HEK293 (cell line): Measurements from ENCODE around the gene KPNA3.

Experiments
- CTCF ChIA-PET: fragments of 350-600 bp; formaldehyde crosslinking; extraction: SDS; loops from one replicate; lab custom pipeline; 2021; ENCODE audit warnings: antibody characterized with exemption; lab: Yijun Ruan, JAX
- POLR2A ChIA-PET: fragments of 300-600 bp; formaldehyde crosslinking; extraction: SDS; loops from one replicate; lab custom pipeline; 2020; ENCODE audit warnings: antibody characterized with exemption, inconsistent platforms; lab: Yijun Ruan, JAX
- H3K27ac ChIP-seq: fragments of 200-500 bp; sonication (Bioruptor generic); 2 replicates; pipeline ENCODE4 v1.5.1; 2014; ENCODE audit warnings: low read depth, low read length, control low read depth, inconsistent platforms; ENCODE audit errors: extremely low read depth
- H3K36me3 ChIP-seq, 2 experiments: fragments of 200-500 bp in 1 of 2; sonication (Bioruptor generic) in 1 of 2; 1 replicate in 1 of 2; 2 replicates in 1 of 2; pipeline ENCODE4 v1.5.1; 2014 to 2017; ENCODE audit warnings: inconsistent platforms in 2 of 2, low read length in 2 of 2; ENCODE audit not compliant: control insufficient read depth in 2 of 2, insufficient read depth in 1 of 2
- H3K4me1 ChIP-seq: fragments of 200-500 bp; sonication (Bioruptor generic); 2 replicates; pipeline ENCODE4 v1.5.1; 2014; ENCODE audit warnings: mild to moderate bottlenecking, low read length, inconsistent platforms; ENCODE audit not compliant: control insufficient read depth, insufficient read depth
- H3K4me3 ChIP-seq: 2 replicates; pipeline ENCODE4 v1.5.1; 2011; ENCODE audit warnings: low read depth, mild to moderate bottlenecking, control low read depth, low read length, moderate library complexity
- H3K9me3 ChIP-seq: fragments of 200-500 bp; sonication (Bioruptor generic); 2 replicates; pipeline ENCODE4 v1.5.1; 2014; ENCODE audit warnings: low read depth, low read length, inconsistent platforms; ENCODE audit not compliant: control insufficient read depth, insufficient read depth
- EGR2 ChIP-seq: fragments of 450-650 bp; formaldehyde crosslinking; IDR thresholded peaks from 2 replicates; pipeline ENCODE4 v1.5.1; 2016; ENCODE audit warnings: low read depth, missing biosample characterization, missing genetic modification characterization
- GFI1B ChIP-seq: fragments of 450-650 bp; formaldehyde crosslinking; IDR thresholded peaks from 2 replicates; pipeline ENCODE4 v1.5.1; 2016; ENCODE audit warnings: missing biosample characterization, missing genetic modification characterization
- HIC1 ChIP-seq: fragments of 450-650 bp; formaldehyde crosslinking; IDR thresholded peaks from 2 replicates; pipeline ENCODE4 v1.5.1; 2016; ENCODE audit warnings: missing biosample characterization, missing genetic modification characterization
- IKZF3 ChIP-seq: fragments of 450-650 bp; IDR thresholded peaks from 2 replicates; pipeline ENCODE4 v1.5.0; 2018; ENCODE audit warnings: missing biosample characterization, mild to moderate bottlenecking, missing genetic modification characterization, moderate library complexity
- MYNN ChIP-seq: fragments of 450-650 bp; formaldehyde crosslinking; IDR thresholded peaks from 2 replicates; pipeline ENCODE4 v1.5.1; 2016; ENCODE audit warnings: missing biosample characterization, missing genetic modification characterization, borderline replicate concordance
- OSR2 ChIP-seq: fragments of 450-650 bp; formaldehyde crosslinking; IDR thresholded peaks from 2 replicates; pipeline ENCODE4 v1.5.1; 2016; ENCODE audit warnings: missing biosample characterization, missing genetic modification characterization
- PRDM1 ChIP-seq: fragments of 450-650 bp; formaldehyde crosslinking; IDR thresholded peaks from 2 replicates; pipeline ENCODE4; 2016; ENCODE audit warnings: missing biosample characterization, missing genetic modification characterization
- PRDM4 ChIP-seq: fragments of 450-650 bp; formaldehyde crosslinking; IDR thresholded peaks from 2 replicates; pipeline ENCODE4 v1.5.1; 2017; ENCODE audit warnings: missing biosample characterization, missing genetic modification characterization
- SALL2 ChIP-seq: fragments of 450-650 bp; formaldehyde crosslinking; IDR thresholded peaks from 2 replicates; pipeline ENCODE4 v1.5.0; 2017; ENCODE audit warnings: missing biosample characterization, mild to moderate bottlenecking, missing genetic modification characterization, borderline replicate concordance
- SP2 ChIP-seq: fragments of 450-650 bp; formaldehyde crosslinking; IDR thresholded peaks from 2 replicates; pipeline ENCODE4 v1.5.1; 2016; ENCODE audit warnings: missing biosample characterization, missing genetic modification characterization
- SP7 ChIP-seq: fragments of 450-650 bp; formaldehyde crosslinking; IDR thresholded peaks from 2 replicates; pipeline ENCODE4 v1.5.1; 2016; ENCODE audit warnings: missing biosample characterization, missing genetic modification characterization
- TCF7L2 ChIP-seq: IDR thresholded peaks from 2 replicates; pipeline ENCODE4 v1.6.1; 2011; ENCODE audit warnings: low read depth, mild to moderate bottlenecking, inconsistent platforms, low read length, moderate library complexity, borderline replicate concordance
- YY1 ChIP-seq: fragments of 450-650 bp; formaldehyde crosslinking; IDR thresholded peaks from 2 replicates; pipeline ENCODE4 v1.5.1; 2018; ENCODE audit warnings: missing biosample characterization, missing genetic modification characterization
- ZBTB7A ChIP-seq: fragments of 450-650 bp; formaldehyde crosslinking; IDR thresholded peaks from 2 replicates; pipeline ENCODE4 v1.5.1; 2016; ENCODE audit warnings: low read depth, missing biosample characterization, missing genetic modification characterization
- ZIC2 ChIP-seq: fragments of 450-650 bp; formaldehyde crosslinking; IDR thresholded peaks from 2 replicates; pipeline ENCODE4 v1.5.1; 2016; ENCODE audit warnings: missing biosample characterization, missing genetic modification characterization
- ZNF10 ChIP-seq: fragments of 450-650 bp; formaldehyde crosslinking; IDR thresholded peaks from 2 replicates; pipeline ENCODE4 v1.5.1; 2017; ENCODE audit warnings: missing biosample characterization, missing genetic modification characterization
- ZNF133 ChIP-seq: fragments of 450-650 bp; formaldehyde crosslinking; IDR thresholded peaks from 2 replicates; pipeline ENCODE4 v1.5.1; 2016; ENCODE audit warnings: missing biosample characterization, missing genetic modification characterization
- ZNF140 ChIP-seq: fragments of 450-650 bp; formaldehyde crosslinking; IDR thresholded peaks from 2 replicates; pipeline ENCODE4 v1.5.1; 2016; ENCODE audit warnings: missing biosample characterization, missing genetic modification characterization
- ZNF155 ChIP-seq: fragments of 450-650 bp; formaldehyde crosslinking; IDR thresholded peaks from 2 replicates; pipeline ENCODE4 v1.5.1; 2016; ENCODE audit warnings: missing biosample characterization, missing genetic modification characterization
- ZNF2 ChIP-seq: fragments of 450-650 bp; formaldehyde crosslinking; IDR thresholded peaks from 2 replicates; pipeline ENCODE4 v1.5.1; 2016; ENCODE audit warnings: missing biosample characterization, missing genetic modification characterization
- ZNF354C ChIP-seq: fragments of 450-650 bp; formaldehyde crosslinking; IDR thresholded peaks from 2 replicates; pipeline ENCODE4 v1.5.1; 2016; ENCODE audit warnings: missing biosample characterization, missing genetic modification characterization, low read depth, borderline replicate concordance
- ZNF366 ChIP-seq: fragments of 450-650 bp; formaldehyde crosslinking; conservative IDR thresholded peaks from 2 replicates; pipeline ENCODE4 v1.5.1; 2016; ENCODE audit warnings: missing biosample characterization, missing genetic modification characterization
- ZNF416 ChIP-seq: fragments of 450-650 bp; formaldehyde crosslinking; IDR thresholded peaks from 2 replicates; pipeline ENCODE4 v1.5.1; 2016; ENCODE audit warnings: missing biosample characterization, missing genetic modification characterization
- ZNF585B ChIP-seq: fragments of 450-650 bp; formaldehyde crosslinking; IDR thresholded peaks from 2 replicates; pipeline ENCODE4 v1.5.1; 2016; ENCODE audit warnings: missing biosample characterization, missing genetic modification characterization
- ZNF600 ChIP-seq: fragments of 450-650 bp; formaldehyde crosslinking; IDR thresholded peaks from 2 replicates; pipeline ENCODE4 v1.5.1; 2016; ENCODE audit warnings: missing biosample characterization, missing genetic modification characterization
- ZNF626 ChIP-seq: fragments of 450-650 bp; sonication (Bioruptor Pico); formaldehyde crosslinking; IDR thresholded peaks from 2 replicates; pipeline ENCODE4 v1.5.1; 2018; ENCODE audit warnings: missing biosample characterization, missing genetic modification characterization, inconsistent platforms
- ZNF645 ChIP-seq: fragments of 450-650 bp; formaldehyde crosslinking; IDR thresholded peaks from 2 replicates; pipeline ENCODE4; 2016; ENCODE audit warnings: missing biosample characterization, missing genetic modification characterization
- ZNF677 ChIP-seq: fragments of 450-650 bp; IDR thresholded peaks from 2 replicates; pipeline ENCODE4 v1.5.0; 2018; ENCODE audit warnings: missing biosample characterization, mild to moderate bottlenecking, missing genetic modification characterization, moderate library complexity
- ZNF701 ChIP-seq: fragments of 450-650 bp; formaldehyde crosslinking; IDR thresholded peaks from 2 replicates; pipeline ENCODE4 v1.5.1; 2016; ENCODE audit warnings: missing biosample characterization, missing genetic modification characterization
- ZNF747 ChIP-seq: fragments of 450-650 bp; formaldehyde crosslinking; IDR thresholded peaks from 2 replicates; pipeline ENCODE4 v1.5.1; 2016; ENCODE audit warnings: missing biosample characterization, missing genetic modification characterization
- ZSCAN30 ChIP-seq: fragments of 450-650 bp; IDR thresholded peaks from 2 replicates; pipeline ENCODE4 v1.5.1; 2018; ENCODE audit warnings: missing biosample characterization, mild to moderate bottlenecking, missing genetic modification characterization, moderate library complexity
- ZSCAN4 ChIP-seq: fragments of 450-650 bp; formaldehyde crosslinking; IDR thresholded peaks from 2 replicates; pipeline ENCODE4 v1.5.1; 2017; ENCODE audit warnings: missing biosample characterization, missing genetic modification characterization

The KPNA3 gene

GRCh38 chr13:49838989-49839388 lies 46.5 kb upstream of the KPNA3 start:
- POLR2A ChIA-PET: no interaction called here
- Histone ChIP-seq H3K27ac (no peak overlapping the region), H3K36me3 (no peaks in the 10 kb centered on the region), H3K9me3 (no peaks in the 10 kb centered on the region), H3K4me1 (no peaks in the 10 kb centered on the region), H3K4me3 (no peak overlapping the region)
- CTCF ChIA-PET: interaction anchor here (0.7 kb wide), 1 partner anchor 169 kb away, joined by 3 read pairs; no protein-coding TSS in a partner anchor
- peak; percentile 43 for TF ChIP-seq PRDM1 (tag by site-specific recombination)
- no peak for TF ChIP-seq GFI1B
- peak; percentile 64; the same call in 1 of the 2 replicates for TF ChIP-seq TCF7L2
- peak; percentile 71 for TF ChIP-seq ZSCAN4

- POLR2A ChIA-PET: no interaction called here
- no peaks in the 10 kb centered on the region for H3K36me3 ChIP-seq
- CTCF ChIA-PET: no interaction called here
- H3K4me3 ChIP-seq: no peak overlapping the region
- H3K27ac ChIP-seq: no peak overlapping the region
- H3K4me1 ChIP-seq: no peaks in the 10 kb centered on the region
- H3K9me3 ChIP-seq: no peaks in the 10 kb centered on the region
- no peak for TF ChIP-seq ZNF354C (tag by site-specific recombination)
- TF ChIP-seq ZNF600 (tag by site-specific recombination): peak; percentile 73; the same call in 1 of the 2 replicates
- TF ChIP-seq SALL2 (tag by site-specific recombination): no peak
- 0 out of 2 replicates have a peak, but pooled peaks have one; percentile 15 for TF ChIP-seq ZNF366 (tag by site-specific recombination)
- no peak for TF ChIP-seq ZNF585B (tag by site-specific recombination)
- TF ChIP-seq OSR2: no peak
- no peak for TF ChIP-seq SP2 (tag by site-specific recombination)
- TF ChIP-seq ZNF747 (tag by site-specific recombination): no peak
- TF ChIP-seq YY1 (tag by site-specific recombination): no peak
- no peak for TF ChIP-seq ZNF645 (tag by site-specific recombination)
- TF ChIP-seq ZNF677 (tag by site-specific recombination): no peak
- TF ChIP-seq SP7: no peak
- TF ChIP-seq ZNF626 (tag by site-specific recombination): no peak
- TF ChIP-seq HIC1 (tag by site-specific recombination): no peak
- 0 out of 2 replicates have a peak, but pooled peaks have one; percentile 16 for TF ChIP-seq IKZF3
- peak; percentile 75 for TF ChIP-seq ZSCAN30
- no peak for TF ChIP-seq PRDM4 (tag by site-specific recombination)
- no peak for TF ChIP-seq ZBTB7A (tag by site-specific recombination)
- peak; percentile 89 for TF ChIP-seq ZIC2 (tag by site-specific recombination)
- no peak for TF ChIP-seq ZNF10
- no peak for TF ChIP-seq ZNF140 (tag by site-specific recombination)
- no peak for TF ChIP-seq MYNN
- no peak for TF ChIP-seq EGR2 (tag by site-specific recombination)
- TF ChIP-seq ZNF155: no peak
- no peak for TF ChIP-seq ZNF2 (tag by site-specific recombination)
- no peak for TF ChIP-seq ZNF701 (tag by site-specific recombination)
- no peak for TF ChIP-seq ZNF416 (tag by site-specific recombination)
- no peak for TF ChIP-seq ZNF133
These were observed 44.0 kb upstream of the KPNA3 start for GRCh38 chr13:49836516-49836915.
